Subcutaneous abdominal adipose tissue (tissue), 5 donors: ENCODE results near the gene NUAK1.

Experiments used
- H3K27ac ChIP-seq: one replicate; pipeline ENCODE4 v1.7.0; 2013; ENCODE audit warnings: low read depth, mild to moderate bottlenecking, inconsistent platforms, low read length, moderate library complexity
- H3K27me3 ChIP-seq, 5 donors: one replicate each; pipeline ENCODE4 v1.7.0; 2013; ENCODE audit warnings: low read length in 5 of 5, inconsistent platforms in 1 of 5; ENCODE audit not compliant: control insufficient read depth in 5 of 5, insufficient read depth in 4 of 5
- H3K36me3 ChIP-seq, 5 donors: one replicate each; pipeline ENCODE4 v1.7.0; 2013; ENCODE audit warnings: low read length in 5 of 5; ENCODE audit not compliant: control insufficient read depth in 5 of 5, insufficient read depth in 5 of 5
- H3K4me1 ChIP-seq, 5 donors: one replicate each; pipeline ENCODE4 v1.7.0; 2013; ENCODE audit warnings: low read length in 5 of 5, mild to moderate bottlenecking in 3 of 5, moderate library complexity in 1 of 5; ENCODE audit not compliant: control insufficient read depth in 5 of 5, insufficient read depth in 5 of 5
- H3K4me3 ChIP-seq, 5 donors: one replicate each; pipeline ENCODE4 v1.7.0; 2013; ENCODE audit warnings: low read length in 5 of 5, low read depth in 1 of 5
- H3K9ac ChIP-seq, 5 donors: one replicate each; pipeline ENCODE4 v1.7.0; 2013; ENCODE audit warnings: low read length in 5 of 5, mild to moderate bottlenecking in 4 of 5, moderate library complexity in 3 of 5
- H3K9me3 ChIP-seq, 5 donors: one replicate each; pipeline ENCODE4 v1.7.0; 2013; ENCODE audit warnings: low read length in 5 of 5; ENCODE audit not compliant: control insufficient read depth in 5 of 5
- donor health status: healthy.
- donor health status: healthy.
- donor health status: healthy.
- donor health status: healthy.
- donor health status: healthy.

The NUAK1 gene

DNA sequence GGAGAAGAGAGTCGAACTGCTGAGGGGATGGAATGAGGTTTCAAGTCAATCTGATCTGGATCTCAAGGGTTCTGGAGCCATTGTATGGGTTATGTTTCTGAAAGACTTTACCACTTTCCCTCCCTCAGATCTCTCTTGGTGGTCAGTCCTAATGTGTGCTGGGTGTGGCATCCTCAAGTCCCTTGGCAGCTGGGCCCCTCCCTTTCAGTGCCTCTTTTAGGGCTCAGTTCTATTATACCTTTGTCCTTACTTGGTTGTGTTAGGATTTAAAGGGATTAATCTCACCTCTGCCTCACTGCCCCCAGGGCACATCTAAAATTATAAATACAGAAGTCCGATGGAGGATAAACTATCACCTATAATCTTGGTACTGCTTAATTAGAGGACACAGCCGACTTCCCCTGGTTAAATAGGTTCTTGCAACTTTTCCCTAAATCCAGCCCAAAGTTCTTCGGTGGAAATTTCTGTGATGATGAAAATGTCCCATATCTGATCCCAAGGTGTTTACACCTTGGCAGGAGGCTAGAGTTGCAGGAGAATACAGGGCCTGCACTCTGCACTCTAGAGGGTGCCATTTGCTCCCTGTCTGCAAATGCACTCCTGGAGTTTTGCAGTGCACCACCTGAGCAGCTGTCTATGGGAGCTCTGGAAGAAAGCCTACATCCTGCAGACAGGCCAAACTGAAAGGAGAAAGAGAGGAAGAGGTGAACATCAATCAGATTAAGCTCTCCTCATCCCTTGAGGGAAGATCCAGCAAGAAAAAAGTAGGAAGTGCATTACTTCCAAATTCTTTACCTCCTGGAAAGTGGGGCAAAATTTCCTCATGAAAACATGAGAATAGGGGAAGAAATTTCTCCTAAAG is 106.8 kb downstream of the NUAK1 start:
- no peaks in the 10 kb centered on the region for H3K27me3 ChIP-seq
- H3K27ac ChIP-seq: no peak overlapping the region
- peaks cover 0 to 2% (median 0%) of the 10 kb centered on the region in 5 donors for H3K4me1 ChIP-seq
- no peaks in the 10 kb centered on the region for H3K9me3 ChIP-seq
- no peak overlapping the region for H3K4me3 ChIP-seq
- no peak overlapping the region for H3K9ac ChIP-seq
- no peaks in the 10 kb centered on the region for H3K36me3 ChIP-seq

DNA sequence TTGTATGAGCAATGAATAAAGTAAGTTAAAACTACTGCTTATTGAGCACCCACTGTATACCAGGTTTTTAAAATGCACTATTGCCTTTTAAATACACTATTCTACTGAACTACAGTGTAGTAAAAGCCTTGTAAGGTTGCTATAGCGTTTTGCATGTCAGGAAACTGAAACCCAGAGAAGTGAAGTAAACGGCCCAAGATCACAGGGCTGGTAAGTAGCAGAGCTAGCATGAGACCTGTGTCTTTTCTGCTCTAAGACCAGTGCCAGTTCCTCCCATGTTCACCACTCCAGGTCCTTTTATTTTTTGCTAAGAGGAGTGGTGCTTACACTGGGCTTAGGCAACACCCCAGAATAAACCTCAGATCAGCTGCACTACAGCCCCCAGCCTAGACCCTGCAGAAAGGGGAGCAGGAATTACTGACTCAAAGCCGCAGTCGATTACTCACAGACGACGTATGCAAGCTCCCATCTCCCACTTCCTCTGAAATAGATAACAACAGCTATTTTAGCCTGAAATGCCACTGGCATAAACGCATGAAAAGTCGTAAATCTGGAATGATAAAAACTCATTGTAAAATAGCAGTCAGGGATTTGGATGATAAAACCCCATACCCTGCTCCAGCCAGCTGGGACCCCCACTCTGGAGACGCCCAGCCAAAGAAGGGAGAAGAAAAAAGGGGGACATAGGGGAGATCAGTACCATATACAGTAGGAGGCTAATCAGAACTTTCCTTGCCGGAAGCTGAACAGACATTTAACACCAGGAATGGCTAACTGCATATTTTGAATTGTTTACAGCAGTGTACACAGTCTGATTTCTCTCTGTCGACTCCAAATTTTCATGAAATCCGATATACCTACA is 108.3 kb downstream of the NUAK1 start:
- H3K27me3 ChIP-seq: no peaks in the 10 kb centered on the region
- no peak overlapping the region for H3K4me3 ChIP-seq
- H3K36me3 ChIP-seq: no peaks in the 10 kb centered on the region
- H3K27ac ChIP-seq: no peak overlapping the region
- no peaks in the 10 kb centered on the region for H3K9me3 ChIP-seq
- peaks cover 0 to 2% (median 0%) of the 10 kb centered on the region in 5 donors for H3K4me1 ChIP-seq
- no peak overlapping the region for H3K9ac ChIP-seq

DNA sequence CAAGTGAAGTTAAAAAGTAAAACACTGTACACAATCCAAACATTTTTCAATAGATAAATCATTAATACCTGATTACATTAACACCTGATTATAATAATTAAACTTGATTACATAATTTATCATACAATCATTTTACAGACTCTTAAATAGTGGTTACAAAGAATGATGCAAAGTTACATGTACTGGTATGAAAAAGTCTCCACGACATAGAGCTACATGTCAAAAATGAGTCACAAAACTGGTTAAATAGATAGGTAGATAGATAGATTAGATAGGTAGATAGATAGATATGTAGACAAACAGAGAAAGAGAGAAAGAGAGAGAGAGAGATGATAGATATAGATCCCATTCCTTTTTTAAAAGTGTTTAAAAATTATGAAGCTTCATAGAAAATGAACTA is 109.2 kb downstream of the NUAK1 start:
- Histone ChIP-seq H3K27me3 (no peaks in the 10 kb centered on the region), H3K4me1 (peaks cover 0 to 2% (median 0%) of the 10 kb centered on the region in 5 donors), H3K36me3 (no peaks in the 10 kb centered on the region), H3K9me3 (no peaks in the 10 kb centered on the region), H3K9ac (no peak overlapping the region), H3K27ac (no peak overlapping the region), H3K4me3 (no peak overlapping the region)

DNA sequence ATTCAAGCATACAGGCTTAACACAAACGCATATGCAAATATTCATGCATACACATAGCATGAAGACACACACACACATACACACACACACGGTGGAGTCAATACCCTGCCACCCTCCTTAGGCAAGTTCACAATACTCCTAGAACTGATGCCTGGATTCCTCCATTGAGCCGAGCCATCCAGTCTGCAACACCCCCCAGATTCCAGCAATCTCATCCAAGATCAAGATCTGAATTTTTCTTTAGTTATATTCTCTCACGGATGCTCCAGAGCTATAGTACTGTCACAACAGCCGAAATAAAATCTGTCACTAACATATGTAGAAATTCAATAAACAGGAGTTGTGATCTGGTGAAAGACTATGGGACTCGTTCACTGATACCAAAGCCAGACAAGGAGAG is 110.8 kb downstream of the NUAK1 start:
- Histone ChIP-seq H3K36me3 (no peaks in the 10 kb centered on the region), H3K4me1 (peaks cover 0 to 2% (median 0%) of the 10 kb centered on the region in 5 donors), H3K9ac (no peak overlapping the region), H3K4me3 (no peak overlapping the region), H3K9me3 (no peaks in the 10 kb centered on the region), H3K27me3 (no peaks in the 10 kb centered on the region), H3K27ac (no peak overlapping the region)

DNA sequence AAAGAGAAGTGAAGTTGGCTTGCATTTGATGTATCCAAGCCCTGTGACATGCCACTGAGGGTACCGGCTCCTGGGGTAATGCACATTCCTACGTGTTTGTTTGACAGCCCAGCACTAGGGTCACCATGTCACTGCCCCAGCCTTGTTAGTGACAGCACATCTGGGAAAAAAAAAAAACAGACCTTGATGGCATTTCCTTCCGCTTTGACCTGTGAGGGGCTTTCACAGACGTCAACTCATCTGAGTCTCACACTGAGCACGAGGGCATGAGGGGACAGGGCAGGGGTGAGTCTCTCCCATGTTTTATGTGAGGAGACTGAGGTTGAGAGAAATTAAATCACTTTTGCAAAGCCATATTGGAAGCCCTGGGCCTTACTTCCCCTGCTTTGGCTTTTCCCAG is 111.5 kb downstream of the NUAK1 start:
- Histone ChIP-seq H3K9me3 (no peaks in the 10 kb centered on the region), H3K4me1 (peaks cover 0 to 3% (median 0%) of the 10 kb centered on the region in 5 donors), H3K27me3 (no peaks in the 10 kb centered on the region), H3K27ac (no peak overlapping the region), H3K9ac (no peak overlapping the region), H3K4me3 (no peak overlapping the region), H3K36me3 (no peaks in the 10 kb centered on the region)

DNA sequence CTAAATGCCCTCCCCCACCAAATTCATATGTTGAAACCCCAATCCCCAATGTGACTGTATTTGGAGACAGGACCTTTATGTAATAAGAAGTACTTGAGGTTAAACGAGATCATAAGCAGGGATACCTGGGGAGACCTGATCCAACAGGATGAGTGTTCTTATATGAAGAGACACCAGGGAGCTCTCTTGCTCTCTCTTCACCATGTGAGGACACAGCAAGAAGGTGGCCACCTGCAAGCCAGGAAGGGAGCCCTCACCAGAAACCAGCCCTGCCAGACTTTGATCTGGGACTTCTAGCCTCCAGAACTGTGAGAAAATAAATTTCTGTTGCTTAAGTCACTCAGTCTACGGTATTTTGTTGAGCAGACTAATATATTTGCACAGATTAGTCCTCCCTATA is 113.6 kb downstream of the NUAK1 start:
- Histone ChIP-seq H3K27me3 (no peaks in the 10 kb centered on the region), H3K4me3 (no peak overlapping the region), H3K36me3 (no peaks in the 10 kb centered on the region), H3K4me1 (peaks cover 0 to 13% (median 4%) of the 10 kb centered on the region in 5 donors), H3K9me3 (no peaks in the 10 kb centered on the region), H3K9ac (no peak overlapping the region), H3K27ac (no peak overlapping the region)

DNA sequence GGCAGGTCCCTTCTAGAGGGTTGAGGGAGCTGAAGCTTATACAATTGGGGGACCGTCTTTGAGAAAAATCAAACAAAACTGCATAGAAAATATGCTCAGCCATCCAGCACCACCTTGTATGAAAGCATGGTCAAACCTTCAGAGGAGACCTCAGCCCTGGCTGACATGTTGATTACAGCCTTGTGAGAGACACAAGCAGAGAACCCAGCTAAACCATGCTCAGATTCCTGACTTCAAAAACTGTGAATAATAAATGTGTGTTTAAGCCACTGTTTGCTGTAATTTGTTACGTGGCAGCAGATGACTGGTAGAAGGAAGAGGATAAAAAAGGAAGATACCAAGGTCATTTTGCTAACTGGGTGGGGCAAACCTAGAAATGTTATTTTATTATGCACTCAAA is 115.7 kb downstream of the NUAK1 start:
- Histone ChIP-seq H3K4me1 (peaks cover 3 to 18% (median 10%) of the 10 kb centered on the region in 5 donors), H3K27me3 (no peaks in the 10 kb centered on the region), H3K9me3 (peaks cover 0 to 8% (median 4%) of the 10 kb centered on the region in 5 donors), H3K9ac (no peak overlapping the region), H3K36me3 (no peaks in the 10 kb centered on the region), H3K27ac (no peak overlapping the region), H3K4me3 (no peak overlapping the region)

DNA sequence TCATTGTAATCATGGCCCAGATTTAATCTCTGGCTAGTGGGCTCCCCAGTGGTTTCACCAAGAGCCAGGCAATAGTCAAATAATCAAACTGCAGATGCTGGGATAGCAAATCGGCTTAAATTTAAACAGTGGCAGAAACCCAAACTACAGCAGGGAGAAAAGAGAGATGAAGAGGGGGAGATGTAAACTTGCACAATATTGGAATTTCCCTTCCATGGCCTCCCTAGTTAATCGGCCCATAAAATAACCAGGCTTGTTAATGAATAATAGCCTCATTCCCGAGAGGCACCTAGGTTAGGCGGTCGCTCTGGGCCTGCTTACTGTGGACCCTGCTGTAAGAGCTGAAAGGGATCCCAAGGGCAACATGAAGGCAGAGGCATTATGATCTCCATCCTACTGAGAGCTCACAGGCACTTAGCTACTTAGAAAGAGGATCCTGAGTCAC is 116.2 kb downstream of the NUAK1 start:
- peaks cover 0 to 8% (median 4%) of the 10 kb centered on the region in 5 donors for H3K9me3 ChIP-seq
- H3K4me1 ChIP-seq: peaks cover 3 to 18% (median 10%) of the 10 kb centered on the region in 5 donors
- H3K27me3 ChIP-seq: no peaks in the 10 kb centered on the region
- H3K4me3 ChIP-seq: no peak overlapping the region
- no peak overlapping the region for H3K27ac ChIP-seq
- no peaks in the 10 kb centered on the region for H3K36me3 ChIP-seq
- H3K9ac ChIP-seq: no peak overlapping the region

DNA sequence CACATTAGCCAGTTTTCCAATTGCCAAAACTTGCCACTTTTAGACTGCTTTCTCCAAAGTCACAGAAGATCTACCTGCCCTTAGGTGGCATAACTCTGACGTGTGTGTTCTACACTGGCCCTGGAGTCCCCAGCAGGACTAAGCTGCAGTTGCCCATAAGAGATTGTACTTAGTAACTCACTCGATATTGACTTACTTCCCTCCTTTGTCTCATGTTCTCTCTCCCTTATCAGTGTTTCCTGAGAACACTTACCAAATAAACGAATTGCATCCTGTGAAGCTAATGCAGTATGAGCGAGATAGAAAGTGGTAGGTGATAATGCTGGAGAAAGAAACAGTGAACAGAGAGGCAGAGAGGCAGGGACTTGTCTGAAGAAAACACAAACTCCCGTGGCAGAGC is 117.2 kb downstream of the NUAK1 start:
- no peak overlapping the region for H3K27ac ChIP-seq
- H3K9ac ChIP-seq: no peak overlapping the region
- H3K27me3 ChIP-seq: no peaks in the 10 kb centered on the region
- no peaks in the 10 kb centered on the region for H3K36me3 ChIP-seq
- H3K4me3 ChIP-seq: no peak overlapping the region
- H3K9me3 ChIP-seq: peaks cover 0 to 8% (median 5%) of the 10 kb centered on the region in 5 donors
- H3K4me1 ChIP-seq: peaks cover 3 to 18% (median 10%) of the 10 kb centered on the region in 5 donors

DNA sequence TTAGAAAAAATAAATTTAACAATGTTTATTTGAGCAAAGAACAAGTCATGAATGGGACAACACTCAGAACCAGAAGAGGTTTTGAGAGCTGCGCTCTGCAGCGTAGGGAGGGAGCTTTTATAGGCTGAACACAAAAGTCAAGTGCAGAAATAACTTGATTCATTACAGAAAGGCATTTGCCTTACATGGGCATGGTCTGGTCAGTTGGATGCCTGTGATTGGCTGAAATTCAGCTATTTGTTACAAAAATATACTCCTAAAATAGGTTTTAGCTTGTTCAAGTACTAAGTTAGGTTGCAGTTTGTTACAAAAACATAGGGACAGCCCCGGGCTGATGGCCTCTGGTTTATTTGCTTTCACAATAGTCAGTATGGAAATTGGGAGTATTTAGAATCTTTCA is 118.0 kb downstream of the NUAK1 start:
- Histone ChIP-seq H3K36me3 (no peaks in the 10 kb centered on the region), H3K9me3 (peaks cover 0 to 8% (median 5%) of the 10 kb centered on the region in 5 donors), H3K27ac (no peak overlapping the region), H3K4me1 (peaks cover 3 to 18% (median 10%) of the 10 kb centered on the region in 5 donors), H3K9ac (no peak overlapping the region), H3K4me3 (no peak overlapping the region), H3K27me3 (no peaks in the 10 kb centered on the region)
